BLaER1 (cell line): ENCODE measurements around the gene MCUR1.
"Not testable (repeated sequence)": the region's sequence is repeated elsewhere in the genome, so short reads cannot be mapped to it uniquely, and the experiment has no call there.

Experiments
- H3K27ac ChIP-seq: shearing (Covaris generic); formaldehyde crosslinking; 2 replicates; pipeline ENCODE4 v1.8.1; 2022
- H3K27me3 ChIP-seq: shearing (Covaris generic); formaldehyde crosslinking; 2 replicates; pipeline ENCODE4 v1.8.1; 2022
- H3K36me3 ChIP-seq: shearing (Covaris generic); formaldehyde crosslinking; 2 replicates; pipeline ENCODE4 v1.8.1; 2022
- H3K4me1 ChIP-seq: shearing (Covaris generic); formaldehyde crosslinking; 2 replicates; pipeline ENCODE4 v1.8.1; 2022
- H3K4me2 ChIP-seq: shearing (Covaris generic); formaldehyde crosslinking; 2 replicates; pipeline ENCODE4 v1.8.1; 2022
- H3K4me3 ChIP-seq: shearing (Covaris generic); formaldehyde crosslinking; 2 replicates; pipeline ENCODE4 v1.8.1; 2022
- H3K9ac ChIP-seq: shearing (Covaris generic); formaldehyde crosslinking; 2 replicates; pipeline ENCODE4 v1.8.1; 2022
- H3K9me3 ChIP-seq: shearing (Covaris generic); formaldehyde crosslinking; 2 replicates; pipeline ENCODE4 v1.8.1; 2022
- H4K20me1 ChIP-seq: shearing (Covaris generic); formaldehyde crosslinking; 2 replicates; pipeline ENCODE4 v1.8.1; 2022
- Cebpa-rat ChIP-seq: shearing (Covaris generic); IDR thresholded peaks from 2 replicates; pipeline ENCODE4 v1.8.1; 2022

The MCUR1 gene

GRCh38 chr6:13788820-13789219 lies 25.5 kb downstream of the MCUR1 start:
- Histone ChIP-seq H3K36me3 (peaks cover 63% of the 10 kb centered on the region), H3K4me3 (no peak overlapping the region), H4K20me1 (no peaks in the 10 kb centered on the region), H3K9me3 (no peaks in the 10 kb centered on the region), H3K4me1 (peaks cover 7% of the 10 kb centered on the region), H3K27ac (no peak overlapping the region), H3K27me3 (no peaks in the 10 kb centered on the region), H3K4me2 (no peak overlapping the region), H3K9ac (no peak overlapping the region)
- no peak for TF ChIP-seq Cebpa-rat

- Histone ChIP-seq H3K27ac (no peak overlapping the region), H3K4me2 (no peak overlapping the region), H3K9ac (no peak overlapping the region), H3K9me3 (no peaks in the 10 kb centered on the region), H3K27me3 (no peaks in the 10 kb centered on the region), H4K20me1 (no peaks in the 10 kb centered on the region), H3K4me1 (peaks cover 4% of the 10 kb centered on the region; the same call in 1 of the 2 replicates), H3K36me3 (peaks cover 46% of the 10 kb centered on the region), H3K4me3 (no peak overlapping the region)
- no peak for TF ChIP-seq Cebpa-rat
These were observed 27.2 kb downstream of the MCUR1 start for GRCh38 chr6:13787137-13787536.

GRCh38 chr6:13780162-13780561 lies 34.2 kb downstream of the MCUR1 start:
- H3K4me3 ChIP-seq = not testable (repeated sequence)

DNA sequence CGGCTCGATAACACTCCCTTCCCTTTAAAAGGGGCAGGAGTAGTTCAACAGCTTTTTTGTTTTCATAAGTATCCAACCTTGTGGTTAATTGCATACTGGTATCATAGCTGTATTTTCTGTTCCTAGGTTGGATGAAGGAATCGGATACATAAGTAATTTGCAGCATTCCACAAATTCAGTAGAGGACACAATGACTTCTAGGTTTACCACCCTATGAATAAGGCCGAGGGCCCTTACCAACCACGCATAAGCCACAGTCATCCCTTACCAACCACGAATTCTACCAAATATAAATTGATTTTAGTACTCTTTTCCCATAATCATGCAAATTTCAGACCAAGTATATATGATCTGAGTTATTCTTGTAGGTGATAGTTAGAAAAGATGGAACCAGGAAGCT lies 36.3 kb downstream of the MCUR1 start:
- Histone ChIP-seq H3K4me2 (no peak overlapping the region), H3K4me1 (no peaks in the 10 kb centered on the region), H3K36me3 (no peaks in the 10 kb centered on the region), H3K9me3 (peaks cover 6% of the 10 kb centered on the region; the same call in 1 of the 2 replicates), H3K27me3 (no peaks in the 10 kb centered on the region), H3K9ac (no peak overlapping the region), H3K27ac (no peak overlapping the region), H3K4me3 (no peak overlapping the region), H4K20me1 (no peaks in the 10 kb centered on the region)
- no peak for TF ChIP-seq Cebpa-rat

More at GRCh38 chr6:13780162-13780561, 34.2 kb downstream of the MCUR1 start:
- not testable (repeated sequence) for H3K9ac ChIP-seq, H3K27me3 ChIP-seq, H3K27ac ChIP-seq, H3K9me3 ChIP-seq, H3K36me3 ChIP-seq, H4K20me1 ChIP-seq, H3K4me2 ChIP-seq, H3K4me1 ChIP-seq

GRCh38 chr6:13776602-13777001 lies 37.8 kb downstream of the MCUR1 start:
- H3K4me1 ChIP-seq = no peaks in the 10 kb centered on the region
- TF ChIP-seq Cebpa-rat = no peak

GRCh38 chr6:13775466-13775865 lies 38.9 kb downstream of the MCUR1 start:
- H3K27me3 ChIP-seq, H3K27ac ChIP-seq, H3K4me3 ChIP-seq, H3K4me1 ChIP-seq, H3K36me3 ChIP-seq, H4K20me1 ChIP-seq, H3K9ac ChIP-seq, H3K4me2 ChIP-seq: not testable (repeated sequence)
- H3K9me3 ChIP-seq = peaks cover 13% of the 10 kb centered on the region

More at GRCh38 chr6:13776602-13777001, 37.8 kb downstream of the MCUR1 start:
- Histone ChIP-seq H3K4me2 (no peak overlapping the region), H3K4me3 (no peak overlapping the region), H3K9ac (no peak overlapping the region), H3K27me3 (no peaks in the 10 kb centered on the region), H3K36me3 (no peaks in the 10 kb centered on the region), H4K20me1 (no peaks in the 10 kb centered on the region), H3K9me3 (peaks cover 13% of the 10 kb centered on the region), H3K27ac (no peak overlapping the region)

DNA sequence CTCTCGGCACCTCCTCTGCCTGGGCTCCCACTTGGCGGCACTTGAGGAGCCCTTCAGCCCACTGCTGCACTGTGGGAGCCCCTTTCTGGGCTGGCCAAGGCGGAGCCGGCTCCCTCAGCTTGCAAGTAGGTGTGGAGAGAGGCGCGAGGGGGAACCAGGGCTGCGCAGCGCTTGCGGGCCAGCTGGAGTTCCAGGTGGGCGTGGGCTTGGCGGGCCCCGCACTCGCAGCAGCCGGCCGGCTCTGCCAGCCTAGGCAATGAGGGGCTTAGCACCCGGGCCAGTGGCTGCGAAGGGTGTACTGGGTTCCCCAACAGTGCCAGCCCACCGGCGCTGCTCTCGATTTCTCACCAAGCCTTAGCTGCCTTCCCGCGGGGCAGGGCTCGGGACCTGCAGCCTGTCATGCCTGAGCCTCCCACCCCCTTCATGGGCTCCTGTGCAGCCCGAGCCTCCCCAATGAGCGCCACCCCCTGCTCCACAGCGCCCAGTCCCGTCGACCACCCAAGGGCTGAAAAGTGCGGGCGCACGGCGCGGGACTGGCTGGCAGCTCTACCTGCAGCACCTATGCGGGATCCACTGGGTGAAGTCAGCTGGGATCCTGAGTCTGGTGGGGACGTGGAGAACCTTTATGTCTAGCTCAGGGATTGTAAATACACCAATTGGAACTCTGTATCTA lies 41.9 kb downstream of the MCUR1 start:
- H3K9ac ChIP-seq, H3K4me2 ChIP-seq, H3K4me3 ChIP-seq, H3K27ac ChIP-seq, H3K36me3 ChIP-seq, H3K27me3 ChIP-seq, H4K20me1 ChIP-seq: not testable (repeated sequence)
- Histone ChIP-seq H3K9me3 (peaks cover 22% of the 10 kb centered on the region), H3K4me1 (peaks cover 10% of the 10 kb centered on the region)

GRCh38 chr6:13769655-13770053 lies 44.7 kb downstream of the MCUR1 start:
- Histone ChIP-seq H4K20me1 (no peaks in the 10 kb centered on the region), H3K9ac (no peak overlapping the region), H3K9me3 (peaks cover 22% of the 10 kb centered on the region), H3K4me3 (no peak overlapping the region), H3K36me3 (no peaks in the 10 kb centered on the region), H3K4me1 (peaks cover 32% of the 10 kb centered on the region), H3K27ac (no peak overlapping the region), H3K4me2 (no peak overlapping the region), H3K27me3 (no peaks in the 10 kb centered on the region)
- TF ChIP-seq Cebpa-rat = no peak

GRCh38 chr6:13769034-13769654 lies 45.2 kb downstream of the MCUR1 start:
- Histone ChIP-seq H3K9me3 (peaks cover 26% of the 10 kb centered on the region), H3K4me1 (peaks cover 35% of the 10 kb centered on the region), H3K4me2 (no peak overlapping the region), H4K20me1 (no peaks in the 10 kb centered on the region), H3K27me3 (no peaks in the 10 kb centered on the region), H3K36me3 (no peaks in the 10 kb centered on the region), H3K4me3 (no peak overlapping the region), H3K9ac (no peak overlapping the region), H3K27ac (no peak overlapping the region)
- no peak for TF ChIP-seq Cebpa-rat

GRCh38 chr6:13767121-13767808 lies 47.1 kb downstream of the MCUR1 start:
- Histone ChIP-seq H3K27me3 (no peaks in the 10 kb centered on the region), H3K36me3 (no peaks in the 10 kb centered on the region), H3K27ac (peak overlapping the region; percentile 63), H3K4me3 (peak overlapping the region; percentile 47), H3K4me1 (peaks cover 54% of the 10 kb centered on the region), H3K4me2 (peak overlapping the region; percentile 83), H4K20me1 (no peaks in the 10 kb centered on the region), H3K9me3 (peaks cover 16% of the 10 kb centered on the region), H3K9ac (peak overlapping the region; percentile 71)
- TF ChIP-seq Cebpa-rat = no peak
